Gastroesophageal sphincter (tissue), 4 donors: ENCODE measurements around the gene DPP7. TPM values are rescaled to one million over a fixed set of nuclear protein-coding genes. Genes with fewer than 3 reads are reported as not detected.

Experiments
- ATAC-seq: fragments of 150-250 bp; one replicate; pipeline ENCODE4 v1.9.1; 2016; ENCODE audit warnings: mild to moderate bottlenecking, moderate library complexity
- H3K27ac ChIP-seq, 4 donors: fragments of 200-600 bp; sonication (generic) in 3 of 4; 1 replicate in 3 of 4; 2 replicates in 1 of 4; pipeline ENCODE4 v1.5.1; 2016 to 2019
- H3K27me3 ChIP-seq: fragments of 200-600 bp; sonication (generic); one replicate; pipeline ENCODE4 v1.5.1; 2019
- H3K36me3 ChIP-seq, 2 donors: fragments of 200-600 bp; sonication (generic); one replicate each; pipeline ENCODE4 v1.5.1; 2019; ENCODE audit warnings: control low read depth in 1 of 2
- H3K4me1 ChIP-seq, 3 donors: fragments of 200-600 bp; sonication (generic); 1 replicate in 2 of 3; 2 replicates in 1 of 3; pipeline ENCODE4 v1.5.1; 2016 to 2019; ENCODE audit warnings: control low read depth in 2 of 3
- H3K4me3 ChIP-seq, 2 donors: fragments of 200-600 bp; sonication (generic); one replicate each; pipeline ENCODE4 v1.5.1; 2019; ENCODE audit warnings: mild to moderate bottlenecking in 1 of 2, moderate library complexity in 1 of 2
- H3K9me3 ChIP-seq, 3 donors: fragments of 200-600 bp; sonication (generic); one replicate each; pipeline ENCODE4 v1.5.1; 2017 to 2019; ENCODE audit warnings: control low read depth in 2 of 3
- CTCF ChIP-seq, 4 experiments: fragments of 200-600 bp in 2 of 4; fragments of 450-650 bp in 2 of 4; sonication (generic) in 1 of 4; IDR thresholded peaks; one replicate each; pipeline ENCODE4 v1.5.1; 2017 to 2019; ENCODE audit warnings: antibody characterized with exemption in 4 of 4, mild to moderate bottlenecking in 2 of 4, moderate library complexity in 2 of 4
- EP300 ChIP-seq: sonication (generic); formaldehyde crosslinking; IDR thresholded peaks from one replicate; pipeline ENCODE4 v1.6.1; 2017; ENCODE audit warnings: antibody characterized with exemption, mild to moderate bottlenecking
- POLR2A ChIP-seq, 2 donors: fragments of 450-650 bp; IDR thresholded peaks; one replicate each; pipeline ENCODE4 v1.6.1; 2017; ENCODE audit warnings: antibody characterized with exemption in 2 of 2, mild to moderate bottlenecking in 2 of 2, moderate library complexity in 1 of 2
- POLR2AphosphoS5 ChIP-seq: sonication (generic); formaldehyde crosslinking; IDR thresholded peaks from one replicate; pipeline ENCODE4 v1.6.1; 2017; ENCODE audit warnings: antibody characterized with exemption
- WGBS, 2 donors: methylation state at CpG; one replicate each; pipeline ENCODE4 v1.1.5; 2018; ENCODE audit warnings: low coverage in 1 of 2; 5-methylcytosine and 5-hydroxymethylcytosine counted together
- total RNA-seq, 4 donors: library from RNA; depleted of rRNA; stranded (reverse); fragments of >200 nt; gene quantifications; one replicate each; pipeline ENCODE4 v1.1.0, GENCODE V29; 2016

DPP7 gene
- total RNA-seq, 4 donors from 2014 or later: 74.5 to 124 (median 111) TPM

- WGBS, 2 donors: 54% methylated on average over 2 of the region's 15 CpGs; no CpG with 5 or more reads in 1 of the 2 donors
- Histone ChIP-seq H3K27me3 (peaks cover 21% of the 10 kb centered on the region), H3K36me3 (peaks cover 0 to 33% of the 10 kb centered on the region in 2 donors), H3K4me1 (peaks cover 0 to 36% (median 19%) of the 10 kb centered on the region in 3 donors), H3K9me3 (no peaks in the 10 kb centered on the region), H3K27ac (peak overlapping the region in 3 of 4 donors; percentile 66 to 78 (median 69)), H3K4me3 (peak overlapping the region in 1 of 2 donors; percentile 70)
- TF ChIP-seq EP300: no peak
- TF ChIP-seq POLR2AphosphoS5: no peak
- TF ChIP-seq POLR2A (IDR thresholded peaks at IDR 0.05): no peak
- no peak for TF ChIP-seq CTCF (IDR thresholded peaks at IDR 0.05)
- peak; percentile 2 for ATAC-seq
Observed at GRCh38 chr9:137076636-137077009, 37.9 kb downstream of the DPP7 start.

GRCh38 chr9:137075275-137075775, 39.2 kb downstream of the DPP7 start:
- Histone ChIP-seq H3K27me3 (peaks cover 21% of the 10 kb centered on the region), H3K36me3 (peaks cover 0 to 20% of the 10 kb centered on the region in 2 donors), H3K4me1 (peaks cover 0 to 49% (median 19%) of the 10 kb centered on the region in 3 donors), H3K4me3 (no peak overlapping the region), H3K27ac (no peak overlapping the region), H3K9me3 (no peaks in the 10 kb centered on the region)
- 82 to 90% methylated on average over 11 to 12 of the region's 12 CpGs for WGBS, 2 donors
- TF ChIP-seq POLR2AphosphoS5 (no peak), CTCF (IDR thresholded peaks at IDR 0.05) (no peak), POLR2A (IDR thresholded peaks at IDR 0.05) (no peak), EP300 (no peak)
- ATAC-seq: no peak

- Histone ChIP-seq H3K4me3 (no peak overlapping the region), H3K4me1 (peaks cover 0 to 52% (median 19%) of the 10 kb centered on the region in 3 donors), H3K27me3 (peaks cover 25% of the 10 kb centered on the region), H3K27ac (no peak overlapping the region), H3K36me3 (peaks cover 0 to 14% of the 10 kb centered on the region in 2 donors), H3K9me3 (no peaks in the 10 kb centered on the region)
- 77 to 90% methylated on average over 4 to 6 of the region's 12 CpGs for WGBS, 2 donors
- no peak for TF ChIP-seq POLR2A (IDR thresholded peaks at IDR 0.05)
- TF ChIP-seq EP300: no peak
- no peak for TF ChIP-seq POLR2AphosphoS5
- TF ChIP-seq CTCF (IDR thresholded peaks at IDR 0.05): no peak
- ATAC-seq: no peak
Observed at GRCh38 chr9:137074657-137075274, 39.8 kb downstream of the DPP7 start.

GRCh38 chr9:137073992-137074399, 40.5 kb downstream of the DPP7 start:
- WGBS, 2 donors: 80 to 90% methylated on average over 1 to 8 of the region's 8 CpGs
- no peak for ATAC-seq
- H3K27me3 ChIP-seq: peaks cover 25% of the 10 kb centered on the region
- peaks cover 0 to 7% of the 10 kb centered on the region in 2 donors for H3K36me3 ChIP-seq
- no peak overlapping the region for H3K4me3 ChIP-seq
- no peak overlapping the region for H3K27ac ChIP-seq
- TF ChIP-seq EP300 (no peak), POLR2A (IDR thresholded peaks at IDR 0.05) (no peak), CTCF (IDR thresholded peaks at IDR 0.05) (no peak), POLR2AphosphoS5 (no peak)
- H3K9me3 ChIP-seq: no peaks in the 10 kb centered on the region
- peaks cover 0 to 51% (median 13%) of the 10 kb centered on the region in 3 donors for H3K4me1 ChIP-seq

- Histone ChIP-seq H3K36me3 (no peaks in the 10 kb centered on the region), H3K27me3 (peaks cover 25% of the 10 kb centered on the region), H3K4me1 (peaks cover 0 to 26% (median 0%) of the 10 kb centered on the region in 3 donors), H3K4me3 (no peak overlapping the region), H3K27ac (peak overlapping the region in 3 of 4 donors; percentile 8 to 70 (median 60)), H3K9me3 (no peaks in the 10 kb centered on the region)
- no peak for ATAC-seq
- TF ChIP-seq EP300 (no peak), CTCF (IDR thresholded peaks at IDR 0.05) (no peak), POLR2A (IDR thresholded peaks at IDR 0.05) (no peak), POLR2AphosphoS5 (no peak)
- no CpG with 5 or more reads among the region's 2 CpGs for WGBS, 2 donors
Observed at GRCh38 chr9:137071282-137071681, 43.3 kb downstream of the DPP7 start.
